ES-I3 (cell line): Measurements from ENCODE around the gene RPL4.
A peak's percentile ranks its signal among the peaks of the same experiment; 100 is the strongest.
"Not testable (repeated sequence)": the region's sequence is repeated elsewhere in the genome, so short reads cannot be mapped to it uniquely, and the experiment has no call there.

ENCODE experiments used
- H3K36me3 ChIP-seq: 2 replicates; pipeline ENCODE4 v1.6.1; 2013; ENCODE audit warnings: mild to moderate bottlenecking, low read length, control low read depth, moderate library complexity; ENCODE audit not compliant: insufficient read depth
- H3K4me1 ChIP-seq: 2 replicates; pipeline ENCODE4 v1.6.1; 2013; ENCODE audit warnings: mild to moderate bottlenecking, control low read depth, low read length; ENCODE audit not compliant: insufficient read depth
- H3K9ac ChIP-seq: 2 replicates; pipeline ENCODE4 v1.6.1; 2013; ENCODE audit warnings: low read depth, mild to moderate bottlenecking, low read length, moderate library complexity
- H3K9me3 ChIP-seq: 2 replicates; pipeline ENCODE4 v1.6.1; 2013; ENCODE audit warnings: mild to moderate bottlenecking, low read length, moderate library complexity; ENCODE audit not compliant: control insufficient read depth, insufficient read depth

The RPL4 gene

DNA sequence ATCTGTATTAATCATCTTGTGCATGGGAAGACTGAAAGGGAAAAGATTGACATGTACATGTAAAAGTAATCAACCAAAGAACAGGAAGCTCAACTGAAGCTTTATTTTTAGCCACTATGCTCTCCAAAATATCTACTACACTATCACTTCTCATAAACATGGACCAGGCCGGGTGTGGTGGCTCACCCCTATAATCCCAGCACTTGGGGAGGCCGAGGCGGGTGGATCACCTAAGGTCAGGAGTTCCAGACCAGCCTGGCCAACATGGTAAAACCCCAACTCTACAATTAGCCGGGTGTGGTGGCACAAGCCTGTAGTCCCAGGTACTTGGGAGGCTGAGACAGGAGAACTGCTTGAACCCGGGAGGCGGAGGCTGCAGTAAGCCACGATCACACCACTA is 4.3 kb downstream of the RPL4 start:
- H3K4me1 ChIP-seq, H3K9me3 ChIP-seq, H3K9ac ChIP-seq: not testable (repeated sequence)
- H3K36me3 ChIP-seq: peaks cover 52% of the 10 kb centered on the region

DNA sequence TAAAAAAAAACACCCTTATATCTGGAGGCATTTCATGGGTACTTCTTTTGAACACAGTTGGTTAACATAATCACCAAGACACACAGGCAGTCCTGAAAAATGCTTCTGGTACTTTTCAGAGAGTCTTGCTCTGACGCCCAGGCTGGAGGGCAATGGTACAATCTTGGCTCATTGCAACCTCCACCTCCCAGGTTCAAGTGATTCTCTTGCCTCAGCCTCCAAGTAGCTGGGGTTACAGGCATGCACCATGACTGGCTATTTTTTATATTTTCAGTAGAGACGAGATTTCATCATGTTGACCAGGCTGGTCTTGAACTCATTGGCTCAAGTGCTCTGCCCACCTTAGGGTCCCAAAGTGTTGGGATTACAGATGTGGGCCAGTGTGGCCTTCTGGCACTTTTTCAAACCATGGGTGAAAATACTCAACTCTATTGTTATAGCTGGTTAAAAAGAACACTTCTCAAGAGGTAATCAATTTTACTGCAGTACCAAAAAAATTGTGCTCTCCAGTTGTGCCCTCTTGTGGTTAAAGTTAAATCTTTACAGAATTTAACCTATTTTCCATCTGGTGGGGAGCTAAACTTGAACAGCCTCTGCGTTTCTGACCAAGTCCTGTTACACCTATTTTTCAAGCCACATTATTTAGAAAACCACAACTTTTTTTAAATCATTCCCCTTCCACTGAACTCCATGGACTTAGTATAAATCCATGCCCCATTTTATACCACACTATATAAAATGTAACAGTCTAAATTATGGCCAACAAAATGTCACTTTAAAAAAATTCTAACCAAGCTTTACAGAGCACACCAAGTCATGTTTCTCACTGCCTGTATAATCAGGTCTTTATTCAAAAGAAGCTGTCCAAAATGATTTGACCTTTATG is 5.9 kb downstream of the RPL4 start:
- Histone ChIP-seq H3K9me3 (no peaks in the 10 kb centered on the region), H3K36me3 (peaks cover 56% of the 10 kb centered on the region), H3K9ac (no peak overlapping the region), H3K4me1 (peaks cover 8% of the 10 kb centered on the region)

DNA sequence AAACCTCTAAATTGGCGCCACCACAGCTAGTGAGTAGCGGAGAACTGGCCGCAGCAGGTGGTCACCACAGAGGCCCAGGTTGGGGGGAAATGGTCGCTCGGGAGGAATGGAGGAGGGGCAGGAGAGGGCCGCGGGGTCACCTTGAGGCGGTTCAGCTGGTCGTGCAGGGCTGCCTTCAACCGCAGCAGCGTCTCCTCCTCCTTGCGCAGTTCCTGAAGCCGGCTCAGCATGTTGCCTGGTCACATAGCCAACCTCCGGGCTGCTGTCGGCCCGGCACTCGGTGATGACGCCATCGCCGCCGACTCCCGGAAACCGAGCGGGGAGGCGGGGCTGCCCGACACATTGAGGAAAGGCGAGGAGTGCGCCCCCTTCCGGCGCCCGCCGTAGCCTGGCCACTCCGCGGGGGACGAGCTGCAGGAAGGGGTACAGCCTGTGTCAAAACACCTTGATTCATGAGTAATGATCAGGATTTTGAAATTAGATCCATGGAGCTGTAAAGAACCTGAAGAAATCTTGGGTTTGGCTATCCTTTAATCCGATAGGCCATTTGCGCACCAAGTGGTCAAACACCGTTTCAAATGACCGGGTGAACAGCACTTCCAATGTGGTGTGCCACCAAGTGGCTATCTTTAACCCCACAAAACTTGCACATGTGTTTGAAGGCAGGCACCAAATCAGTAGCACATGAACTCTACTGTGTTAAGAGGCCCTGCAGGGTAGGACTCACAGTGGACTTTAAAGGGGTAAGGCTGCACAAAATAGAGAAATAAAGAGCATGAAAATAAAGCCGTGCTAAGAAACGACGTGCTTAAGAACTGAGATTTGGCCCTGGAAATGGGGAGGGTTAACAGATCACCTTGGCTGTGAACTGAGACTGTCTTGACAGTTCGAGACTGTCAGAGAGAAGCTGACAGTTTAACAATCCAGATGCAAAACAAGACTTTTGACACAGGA is 6.9 kb downstream of the RPL4 start, which contains the start of gene SNAPC5:
SNAPC5 (minus strand) TSS at position 261 of the 954 bp plus-strand sequence; CDS start at position 230, 31 bp downstream.
- Histone ChIP-seq H3K36me3 (peaks cover 48% of the 10 kb centered on the region), H3K9me3 (no peaks in the 10 kb centered on the region), H3K9ac (peak within 1 kb of the TSS; percentile 94), H3K4me1 (peaks cover 6% of the 10 kb centered on the region)

GRCh38 chr15:66496951-66497501 is 7.6 kb downstream of the RPL4 start:
- Histone ChIP-seq H3K36me3 (peaks cover 46% of the 10 kb centered on the region), H3K9me3 (no peaks in the 10 kb centered on the region), H3K9ac (peak overlapping the region; percentile 94), H3K4me1 (peaks cover 3% of the 10 kb centered on the region)

- Histone ChIP-seq H3K9ac (no peak overlapping the region), H3K9me3 (no peaks in the 10 kb centered on the region), H3K36me3 (peaks cover 25% of the 10 kb centered on the region), H3K4me1 (peaks cover 4% of the 10 kb centered on the region)
These were observed 10.4 kb downstream of the RPL4 start for GRCh38 chr15:66494262-66494661.

DNA sequence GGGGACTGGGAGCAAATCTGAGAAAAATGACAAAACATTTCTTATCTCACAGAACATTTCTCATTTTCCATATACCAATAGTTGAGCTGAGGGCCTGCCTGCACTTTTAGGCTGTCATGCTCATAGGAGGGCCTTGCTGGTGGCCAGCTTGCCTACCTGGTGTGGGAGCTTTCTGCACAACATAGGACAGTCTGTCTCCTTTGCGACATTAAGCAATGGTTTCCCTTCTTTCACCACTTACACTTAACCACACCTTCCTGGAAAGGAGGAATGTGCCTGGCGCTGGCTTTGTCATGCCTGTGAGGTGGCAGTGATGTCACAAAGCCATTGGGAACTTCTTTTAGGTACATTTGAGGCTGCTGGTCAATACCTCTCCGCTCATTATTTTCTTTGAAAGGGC is 12.8 kb downstream of the RPL4 start:
- Histone ChIP-seq H3K4me1 (peaks cover 6% of the 10 kb centered on the region; the same call in 1 of the 2 replicates), H3K9ac (no peak overlapping the region), H3K36me3 (peaks cover 20% of the 10 kb centered on the region; the same call in 1 of the 2 replicates), H3K9me3 (no peaks in the 10 kb centered on the region)

GRCh38 chr15:66489179-66489791 is 15.4 kb downstream of the RPL4 start:
- Histone ChIP-seq H3K4me1 (peaks cover 4% of the 10 kb centered on the region; the same call in 1 of the 2 replicates), H3K36me3 (peaks cover 17% of the 10 kb centered on the region; the same call in 1 of the 2 replicates), H3K9ac (no peak overlapping the region), H3K9me3 (no peaks in the 10 kb centered on the region)

- Histone ChIP-seq H3K4me1 (0 out of 2 replicates have a peak, but pooled peaks cover 4% of the 10 kb centered on the region), H3K36me3 (peaks cover 11% of the 10 kb centered on the region; the same call in 1 of the 2 replicates), H3K9ac (no peak overlapping the region), H3K9me3 (no peaks in the 10 kb centered on the region)
These were observed 16.1 kb downstream of the RPL4 start for GRCh38 chr15:66488525-66488924.

DNA sequence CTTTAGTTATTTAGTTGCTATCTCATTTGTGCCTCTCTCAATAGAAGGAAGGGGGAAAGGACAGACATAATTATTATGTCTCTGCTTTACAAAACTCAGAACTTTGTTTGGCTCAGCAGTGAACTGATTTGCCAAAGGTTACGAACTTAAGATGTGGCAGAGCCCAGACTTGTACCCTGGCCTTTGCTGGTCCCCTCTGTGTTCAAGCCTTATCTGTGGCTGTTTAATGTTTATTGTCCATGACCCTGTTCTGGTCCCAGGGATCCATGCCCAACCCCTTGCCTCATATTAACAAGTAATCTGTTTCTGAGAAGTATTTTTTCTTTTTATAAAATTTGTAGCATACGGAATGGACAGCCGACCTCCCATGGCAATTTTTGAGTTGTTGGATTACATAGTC is 17.8 kb downstream of the RPL4 start:
- Histone ChIP-seq H3K9ac (no peak overlapping the region), H3K36me3 (peaks cover 7% of the 10 kb centered on the region; the same call in 1 of the 2 replicates), H3K4me1 (0 out of 2 replicates have a peak, but pooled peaks cover 4% of the 10 kb centered on the region), H3K9me3 (no peaks in the 10 kb centered on the region)

DNA sequence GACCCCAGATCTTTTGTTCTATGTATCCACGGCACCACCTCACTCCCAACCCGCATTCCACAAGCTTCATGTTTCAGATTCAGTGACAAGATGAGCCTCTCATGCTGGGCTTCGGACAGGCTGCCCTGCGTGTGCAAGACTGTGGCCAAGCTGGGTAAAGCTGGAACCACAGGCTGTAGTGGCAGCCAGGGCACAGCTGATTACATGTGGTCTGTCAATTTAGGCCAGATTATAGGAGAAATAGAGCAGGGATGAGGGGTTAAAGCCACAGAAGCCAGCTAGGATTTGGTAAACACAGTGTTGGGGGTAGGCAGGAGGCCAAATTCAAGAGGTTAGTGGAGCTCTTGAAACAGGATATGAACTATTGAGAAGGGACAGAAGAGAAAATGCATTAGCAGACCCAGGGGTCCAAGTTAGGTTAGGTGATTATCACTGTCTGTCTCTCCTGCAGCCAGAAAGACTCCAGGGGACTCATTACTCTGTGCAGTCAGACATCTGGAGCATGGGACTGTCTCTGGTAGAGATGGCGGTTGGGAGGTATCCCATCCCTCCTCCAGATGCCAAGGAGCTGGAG is 20.0 kb downstream of the RPL4 start:
- H3K4me1 ChIP-seq: 0 out of 2 replicates have a peak, but pooled peaks cover 6% of the 10 kb centered on the region

DNA sequence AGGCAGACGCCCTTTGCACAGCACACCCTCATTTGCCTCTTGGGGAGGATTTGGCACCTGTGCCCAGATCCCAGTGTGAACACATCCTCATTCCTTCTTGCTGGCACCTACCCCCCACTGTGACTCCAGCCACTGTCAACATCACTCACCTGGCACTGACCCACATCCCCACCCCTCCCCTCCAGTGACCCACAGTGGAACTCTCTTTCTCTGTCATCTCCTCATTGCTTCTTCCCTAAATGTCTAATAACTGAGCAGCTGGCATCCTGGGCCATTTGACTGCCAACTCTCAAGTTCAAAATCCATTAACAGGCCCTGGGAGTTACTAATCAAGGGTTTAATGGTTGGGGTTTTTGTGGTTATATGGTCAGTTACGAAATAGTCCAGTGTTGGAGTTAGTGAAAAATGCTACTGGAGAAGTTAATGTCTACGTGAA is 21.5 kb downstream of the RPL4 start:
- Histone ChIP-seq H3K4me1 (0 out of 2 replicates have a peak, but pooled peaks cover 3% of the 10 kb centered on the region), H3K36me3 (no peaks in the 10 kb centered on the region), H3K9ac (no peak overlapping the region), H3K9me3 (no peaks in the 10 kb centered on the region)

More for the DNA sequence above, 20.0 kb downstream of the RPL4 start:
- Histone ChIP-seq H3K36me3 (peaks cover 7% of the 10 kb centered on the region; the same call in 1 of the 2 replicates), H3K9ac (no peak overlapping the region), H3K9me3 (no peaks in the 10 kb centered on the region)

DNA sequence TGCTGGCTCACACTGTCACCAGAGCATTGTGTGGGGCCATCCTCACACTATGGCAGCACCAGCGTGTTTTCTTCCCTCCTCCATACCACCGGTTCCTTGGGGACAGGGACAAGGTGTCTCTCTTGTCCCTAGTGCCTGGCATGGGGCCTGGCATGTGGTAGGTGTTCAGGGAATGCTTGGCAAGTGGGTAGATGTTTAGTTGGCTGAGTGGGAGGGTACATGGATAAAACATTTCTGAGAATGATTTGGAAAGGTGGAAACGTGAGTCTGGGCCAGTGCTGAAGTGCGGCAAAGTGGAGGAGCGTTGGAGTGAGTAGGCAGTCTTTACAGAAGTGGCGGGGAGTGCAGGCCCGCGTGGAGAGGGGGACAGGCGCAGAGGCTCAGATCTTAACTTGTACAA is 22.1 kb downstream of the RPL4 start:
- Histone ChIP-seq H3K36me3 (no peaks in the 10 kb centered on the region), H3K4me1 (0 out of 2 replicates have a peak, but pooled peaks cover 3% of the 10 kb centered on the region), H3K9ac (no peak overlapping the region), H3K9me3 (no peaks in the 10 kb centered on the region)

- Histone ChIP-seq H3K9ac (no peak overlapping the region), H3K4me1 (peaks cover 10% of the 10 kb centered on the region), H3K36me3 (no peaks in the 10 kb centered on the region), H3K9me3 (no peaks in the 10 kb centered on the region)
These were observed 23.4 kb downstream of the RPL4 start for GRCh38 chr15:66481107-66481856.
